ENCODE data around the gene ADRM1. TPM values are rescaled to one million over a fixed set of nuclear protein-coding genes. Genes with fewer than 3 reads are reported as not detected.

Gene ADRM1
- total RNA-seq, 1 donor from 2014 or later: 97.9 TPM

DNA sequence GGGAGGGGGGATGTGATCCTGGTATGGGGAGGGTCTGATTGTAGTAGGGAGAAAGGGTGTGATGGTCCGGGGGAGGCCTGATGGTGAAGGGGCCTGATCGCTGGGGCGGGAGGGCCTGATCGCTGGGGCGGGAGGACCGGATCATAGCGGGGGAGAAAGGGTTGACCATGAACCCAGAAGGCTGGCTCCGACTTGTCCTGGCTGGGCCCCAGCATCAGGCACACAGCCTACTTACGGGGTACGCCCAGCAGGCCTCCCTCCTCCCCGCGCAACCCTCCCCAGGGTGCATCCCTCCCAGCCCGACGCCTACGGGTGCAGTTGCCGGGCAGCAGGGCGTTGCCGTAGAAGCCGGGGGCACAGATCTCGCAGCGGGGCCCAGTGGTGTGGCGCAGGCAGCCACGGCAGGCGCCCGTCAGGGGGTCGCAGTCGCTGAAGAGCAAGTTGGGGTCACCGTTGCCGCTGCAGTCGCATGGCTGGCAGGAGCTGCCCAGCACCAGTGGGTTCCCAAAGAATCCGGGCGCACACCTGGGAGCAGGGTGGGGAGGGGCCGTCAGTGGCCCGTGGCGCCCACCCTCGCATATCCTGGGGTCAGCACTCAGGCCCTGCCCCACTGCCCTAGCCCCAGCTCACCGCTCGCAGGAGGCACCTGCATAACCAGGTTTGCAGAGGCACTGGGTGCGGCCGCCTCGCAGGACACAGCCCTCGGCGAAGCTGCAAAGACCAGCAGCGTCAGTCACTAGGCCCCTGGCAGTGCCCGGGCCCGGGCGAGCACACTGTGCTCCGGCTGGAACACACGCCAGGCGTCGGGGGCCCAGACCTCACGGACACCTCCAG, 20.6 kb downstream of the ADRM1 start:
- Mint-ChIP-seq H3K36me3 (ENCODE audit: low read depth) (peaks cover 22% of the 10 kb centered on the region), H3K4me3 (no peak overlapping the region), H3K27me3 (no peaks in the 10 kb centered on the region), H3K4me1 (no peaks in the 10 kb centered on the region), H3K27ac (no peak overlapping the region), H3K9me3 (no peaks in the 10 kb centered on the region)
- intact Hi-C loops (cut with micrococcal nuclease): no loop called here
- no peak for TF ChIP-seq CTCF (IDR thresholded peaks at IDR 0.05)
- POLR2A ChIA-PET: no interaction called here
- CTCF ChIA-PET: no interaction called here
- no peak for ATAC-seq (ENCODE audit: low read depth)
- DNase-seq: no peak

GRCh38 chr20:62323980-62324906, 21.4 kb downstream of the ADRM1 start:
- Mint-ChIP-seq H3K27ac (no peak overlapping the region), H3K36me3 (ENCODE audit: low read depth) (peaks cover 21% of the 10 kb centered on the region), H3K9me3 (no peaks in the 10 kb centered on the region), H3K4me1 (no peaks in the 10 kb centered on the region), H3K27me3 (no peaks in the 10 kb centered on the region), H3K4me3 (no peak overlapping the region)
- POLR2A ChIA-PET: no interaction called here
- CTCF ChIA-PET: no interaction called here
- ATAC-seq (ENCODE audit: low read depth): no peak
- intact Hi-C loops (cut with micrococcal nuclease): no loop called here
- no peak for TF ChIP-seq CTCF (IDR thresholded peaks at IDR 0.05)
- DNase-seq: no peak

- no peak for ATAC-seq (ENCODE audit: low read depth)
- CTCF ChIA-PET: no interaction called here
- DNase-seq: no peak
- Mint-ChIP-seq H3K9me3 (no peaks in the 10 kb centered on the region), H3K4me3 (no peak overlapping the region), H3K4me1 (no peaks in the 10 kb centered on the region), H3K36me3 (ENCODE audit: low read depth) (peaks cover 21% of the 10 kb centered on the region), H3K27ac (no peak overlapping the region), H3K27me3 (no peaks in the 10 kb centered on the region)
- TF ChIP-seq CTCF (IDR thresholded peaks at IDR 0.05): no peak
- POLR2A ChIA-PET: no interaction called here
- intact Hi-C loops (cut with micrococcal nuclease): no loop called here
Measured at GRCh38 chr20:62325172-62325905, 22.5 kb downstream of the ADRM1 start.

- intact Hi-C loops (cut with micrococcal nuclease): no loop called here
Measured at GRCh38 chr20:62326559-62326958, 23.8 kb downstream of the ADRM1 start.

More at GRCh38 chr20:62326559-62326958, 23.8 kb downstream of the ADRM1 start:
- Mint-ChIP-seq H3K27me3 (no peaks in the 10 kb centered on the region), H3K27ac (no peak overlapping the region), H3K4me1 (no peaks in the 10 kb centered on the region), H3K9me3 (no peaks in the 10 kb centered on the region), H3K4me3 (no peak overlapping the region), H3K36me3 (ENCODE audit: low read depth) (peaks cover 23% of the 10 kb centered on the region)
- CTCF ChIA-PET: no interaction called here
- no peak for TF ChIP-seq CTCF (IDR thresholded peaks at IDR 0.05)
- POLR2A ChIA-PET: no interaction called here
- no peak for DNase-seq
- no peak for ATAC-seq (ENCODE audit: low read depth)

Measured in activated B cell treated with CpG ODN at 0.5 μM for 24 hours (primary cell).